Epithelial cell of esophagus (primary cell): ENCODE data around the gene FAM222A.
A peak's percentile ranks its signal among the peaks of the same experiment; 100 is the strongest.

Experiments used
- DNase-seq: peaks from one replicate; pipeline ENCODE4 v3.0.0; 2010; ENCODE audit warnings: low read depth
- H3K4me3 ChIP-seq: 2 replicates; pipeline ENCODE4 v1.5.1; 2011; ENCODE audit warnings: mild to moderate bottlenecking, low read length, control low read depth
- TF ChIP-seq, protein P1 (sequence below): IDR thresholded peaks from 2 replicates; pipeline ENCODE4 v1.5.1; 2011; ENCODE audit warnings: low read depth, mild to moderate bottlenecking, low read length, control low read depth, inconsistent platforms; ENCODE audit not compliant: insufficient read depth; ENCODE audit errors: missing control alignments

The FAM222A gene

GRCh38 chr12:109772622-109773321 is 59.1 kb downstream of the FAM222A start:
- no peak for DNase-seq
- TF ChIP-seq, protein P1, sequence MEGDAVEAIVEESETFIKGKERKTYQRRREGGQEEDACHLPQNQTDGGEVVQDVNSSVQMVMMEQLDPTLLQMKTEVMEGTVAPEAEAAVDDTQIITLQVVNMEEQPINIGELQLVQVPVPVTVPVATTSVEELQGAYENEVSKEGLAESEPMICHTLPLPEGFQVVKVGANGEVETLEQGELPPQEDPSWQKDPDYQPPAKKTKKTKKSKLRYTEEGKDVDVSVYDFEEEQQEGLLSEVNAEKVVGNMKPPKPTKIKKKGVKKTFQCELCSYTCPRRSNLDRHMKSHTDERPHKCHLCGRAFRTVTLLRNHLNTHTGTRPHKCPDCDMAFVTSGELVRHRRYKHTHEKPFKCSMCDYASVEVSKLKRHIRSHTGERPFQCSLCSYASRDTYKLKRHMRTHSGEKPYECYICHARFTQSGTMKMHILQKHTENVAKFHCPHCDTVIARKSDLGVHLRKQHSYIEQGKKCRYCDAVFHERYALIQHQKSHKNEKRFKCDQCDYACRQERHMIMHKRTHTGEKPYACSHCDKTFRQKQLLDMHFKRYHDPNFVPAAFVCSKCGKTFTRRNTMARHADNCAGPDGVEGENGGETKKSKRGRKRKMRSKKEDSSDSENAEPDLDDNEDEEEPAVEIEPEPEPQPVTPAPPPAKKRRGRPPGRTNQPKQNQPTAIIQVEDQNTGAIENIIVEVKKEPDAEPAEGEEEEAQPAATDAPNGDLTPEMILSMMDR, result no peak
- no peak overlapping the region for H3K4me3 ChIP-seq

DNA sequence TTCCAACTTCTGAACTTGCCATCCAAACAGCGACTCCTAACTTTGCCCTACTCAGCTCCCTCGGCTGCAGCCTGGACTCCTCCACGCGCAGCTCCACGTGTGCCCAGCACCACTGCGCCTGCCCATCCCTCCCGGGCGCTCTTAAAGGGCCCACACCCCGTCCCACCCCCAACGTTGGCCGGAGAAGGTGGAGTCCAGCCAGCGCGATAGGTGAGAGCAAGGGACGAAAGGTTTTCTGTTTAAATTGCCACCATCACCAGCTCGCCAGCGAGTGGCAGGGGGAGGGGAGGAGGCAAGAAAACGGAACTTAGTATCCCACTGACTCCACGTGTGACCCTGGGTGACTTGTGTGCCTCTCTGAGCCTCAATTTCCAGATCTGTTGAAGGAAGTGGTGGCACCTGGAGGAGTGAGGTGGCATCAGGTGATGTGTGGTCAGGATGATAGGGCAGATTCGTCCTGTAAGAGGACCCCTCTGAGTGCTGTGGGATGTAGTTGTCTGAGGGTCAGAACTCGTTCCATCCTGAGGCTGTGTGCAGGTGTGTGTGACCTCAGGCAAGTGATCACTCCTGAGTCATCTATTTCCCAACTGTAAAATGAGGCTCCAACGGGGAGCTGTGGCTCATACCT is 59.9 kb downstream of the FAM222A start:
- peak; percentile 84 for DNase-seq
- TF ChIP-seq, protein P1, result no peak
- H3K4me3 ChIP-seq, result no peak overlapping the region

DNA sequence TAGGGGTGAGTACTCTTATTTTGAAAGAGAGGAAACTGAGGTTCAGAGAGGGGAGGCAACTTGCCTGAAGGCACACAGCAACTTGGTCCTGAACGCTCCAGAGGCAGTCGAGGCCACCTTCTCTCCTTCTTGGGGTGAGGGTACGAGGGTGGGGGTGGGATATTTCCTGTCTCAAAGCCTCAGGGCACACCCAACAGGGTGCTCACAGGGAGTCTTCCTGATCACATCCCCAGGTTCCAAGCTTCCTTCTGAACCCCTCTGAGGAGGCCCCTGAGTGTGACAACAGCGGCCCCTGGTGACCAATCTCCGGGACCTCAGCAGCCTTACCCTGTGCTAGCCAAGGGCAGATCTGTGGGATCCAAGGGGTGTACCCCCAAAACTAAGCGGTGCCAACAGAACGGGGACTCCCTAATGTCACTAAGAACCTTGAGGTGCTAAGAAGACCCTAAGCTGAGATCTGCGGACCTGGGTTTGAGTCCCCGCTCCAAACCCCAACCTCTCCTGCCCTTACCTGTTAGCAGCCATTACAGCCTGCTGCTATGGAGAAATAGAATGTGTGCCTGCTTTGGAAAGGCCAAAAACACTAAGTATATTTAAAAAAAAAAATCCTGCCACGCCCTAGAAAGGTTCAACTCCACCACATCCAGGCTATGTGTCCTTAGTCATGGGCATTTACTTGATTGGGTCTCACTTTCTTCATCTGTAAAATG is 61.7 kb downstream of the FAM222A start:
- peak; percentile 72 for DNase-seq
- H3K4me3 ChIP-seq, result no peak overlapping the region
- TF ChIP-seq, protein P1, result peak; percentile 89

- no peak for DNase-seq
- TF ChIP-seq, protein P1, result no peak
- no peak overlapping the region for H3K4me3 ChIP-seq
Measured at GRCh38 chr12:109776624-109777023, 63.0 kb downstream of the FAM222A start.

- no peak overlapping the region for H3K4me3 ChIP-seq
- DNase-seq, result peak; percentile 58
- TF ChIP-seq, protein P1, result no peak
Measured at GRCh38 chr12:109777544-109777943, 63.9 kb downstream of the FAM222A start.

DNA sequence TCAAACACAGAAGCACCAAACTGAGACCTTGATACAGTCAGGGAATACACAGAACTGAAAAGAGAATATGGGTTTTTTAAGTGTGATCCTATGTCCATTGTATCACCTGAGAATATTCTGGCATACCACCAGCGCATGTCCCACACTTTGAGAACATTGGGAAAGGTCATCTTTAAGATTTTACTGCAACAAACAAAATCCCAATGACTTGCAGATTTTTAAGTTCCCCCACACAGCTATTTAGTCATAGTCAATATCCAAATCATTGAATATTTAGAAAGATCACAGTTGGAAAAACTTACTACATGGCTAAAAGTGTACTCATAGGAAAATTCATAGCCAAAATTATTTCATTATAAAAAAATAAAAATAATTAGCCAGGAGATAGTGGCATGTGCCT is 65.1 kb downstream of the FAM222A start:
- no peak overlapping the region for H3K4me3 ChIP-seq
- no peak for DNase-seq
- TF ChIP-seq, protein P1, result no peak

DNA sequence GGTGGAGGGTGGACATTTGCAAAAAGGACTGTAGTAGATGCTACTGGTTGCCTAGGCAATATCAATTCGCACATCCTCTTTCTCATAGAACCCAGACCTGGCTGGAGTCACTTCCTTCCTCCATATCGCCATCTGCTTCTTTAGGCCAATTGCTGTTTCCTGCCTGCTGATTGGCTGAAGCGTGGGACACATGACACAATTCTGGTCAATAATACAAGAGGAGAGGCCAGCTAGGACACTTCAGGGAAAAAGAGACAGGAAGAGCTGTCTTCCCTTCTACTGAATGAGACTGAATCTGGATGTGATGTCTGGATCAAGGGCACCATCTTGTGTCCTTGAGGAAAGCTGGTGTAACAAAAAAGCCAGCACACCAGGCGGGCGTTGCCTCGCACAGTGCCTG is 65.8 kb downstream of the FAM222A start:
- H3K4me3 ChIP-seq, result no peak overlapping the region
- TF ChIP-seq, protein P1, result no peak
- no peak for DNase-seq
